ENCODE measurements around the gene HES2. TPM values are rescaled to one million over a fixed set of nuclear protein-coding genes. Genes with fewer than 3 reads are reported as not detected.

The HES2 gene
- total and polyA plus RNA-seq, 4 donors = 0.10 TPM; not detected in 3

DNA sequence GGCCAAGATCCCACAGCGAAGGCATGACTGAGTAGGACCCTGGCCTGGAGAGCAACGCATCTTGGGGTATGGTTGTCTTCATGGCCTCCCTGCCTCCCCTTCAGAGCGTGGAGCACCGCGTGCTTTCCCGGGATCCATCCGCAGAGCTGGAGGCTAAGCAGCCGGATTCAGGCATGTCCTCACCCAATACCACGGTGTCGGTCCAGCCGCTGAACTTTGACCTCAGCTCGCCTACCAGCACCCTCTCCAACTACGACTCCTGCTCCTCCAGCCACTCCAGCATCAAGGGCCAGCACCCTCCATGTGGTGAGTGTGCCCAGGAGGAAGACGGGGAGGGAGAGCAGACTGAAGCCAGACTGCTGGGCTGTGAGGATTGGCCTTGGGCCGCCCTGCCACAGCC, 24.7 kb upstream of the HES2 start:
- no peak for DNase-seq (ENCODE audit: low spot score)
- TF ChIP-seq GABPA (IDR thresholded peaks at IDR 0.05 in 1 of 2, conservative IDR thresholded peaks at IDR 0.05 in 1 of 2) (no peak), YY1 (IDR thresholded peaks at IDR 0.05) (no peak), FOXA2 (IDR thresholded peaks at IDR 0.05) (no peak), FOXA1 (IDR thresholded peaks at IDR 0.05) (no peak)
- Histone ChIP-seq H3K9ac (ENCODE audit: low read depth in 1 of 2, low read length in 2 of 2) (no peak overlapping the region), H3K36me3 (ENCODE audit: control insufficient read depth in 4 of 4, insufficient read depth in 3 of 4, low read depth in 1 of 4, low read length in 3 of 4) (no peaks in the 10 kb centered on the region), H3K4me3 (ENCODE audit: low read depth in 1 of 3, low read length in 3 of 3) (no peak overlapping the region), H3K27me3 (ENCODE audit: control insufficient read depth in 4 of 4, insufficient read depth in 4 of 4, low read length in 3 of 4) (no peaks in the 10 kb centered on the region), H3K4me1 (ENCODE audit: control insufficient read depth in 4 of 4, insufficient read depth in 4 of 4, low read length in 3 of 4) (peaks cover 25 to 44% (median 31%) of the 10 kb centered on the region in 4 donors), H3K27ac (ENCODE audit: low read depth in 1 of 2, low read length in 2 of 2) (no peak overlapping the region), H3K9me3 (ENCODE audit: control insufficient read depth in 4 of 4, low read length in 3 of 4) (no peaks in the 10 kb centered on the region)
- WGBS = 74% methylated on average over 15 of the region's 15 CpGs

- Histone ChIP-seq H3K27ac (ENCODE audit: low read depth in 1 of 2, low read length in 2 of 2) (no peak overlapping the region), H3K27me3 (ENCODE audit: control insufficient read depth in 4 of 4, insufficient read depth in 4 of 4, low read length in 3 of 4) (no peaks in the 10 kb centered on the region), H3K4me3 (ENCODE audit: low read depth in 1 of 3, low read length in 3 of 3) (no peak overlapping the region), H3K36me3 (ENCODE audit: control insufficient read depth in 4 of 4, insufficient read depth in 3 of 4, low read depth in 1 of 4, low read length in 3 of 4) (no peaks in the 10 kb centered on the region), H3K9ac (ENCODE audit: low read depth in 1 of 2, low read length in 2 of 2) (no peak overlapping the region), H3K9me3 (ENCODE audit: control insufficient read depth in 4 of 4, low read length in 3 of 4) (no peaks in the 10 kb centered on the region), H3K4me1 (ENCODE audit: control insufficient read depth in 4 of 4, insufficient read depth in 4 of 4, low read length in 3 of 4) (peaks cover 24 to 44% (median 30%) of the 10 kb centered on the region in 4 donors)
- 94% methylated on average over 21 of the region's 21 CpGs for WGBS
- TF ChIP-seq GABPA (IDR thresholded peaks at IDR 0.05 in 1 of 2, conservative IDR thresholded peaks at IDR 0.05 in 1 of 2) (no peak), NR2F2 (IDR thresholded peaks at IDR 0.05) (no peak), FOXA2 (IDR thresholded peaks at IDR 0.05) (no peak), YY1 (IDR thresholded peaks at IDR 0.05) (no peak), RAD21 (IDR thresholded peaks at IDR 0.05) (no peak), FOXA1 (IDR thresholded peaks at IDR 0.05) (no peak), EGR1 (IDR thresholded peaks at IDR 0.05; ENCODE audit: low read depth in 2 of 2) (no peak), HNF4G (IDR thresholded peaks at IDR 0.05) (no peak), ZBTB33 (IDR thresholded peaks at IDR 0.05) (no peak), RXRA (IDR thresholded peaks at IDR 0.05) (no peak), ATF3 (IDR thresholded peaks at IDR 0.05) (no peak), SP1 (IDR thresholded peaks at IDR 0.05) (no peak), JUND (IDR thresholded peaks at IDR 0.05) (no peak), HNF4A (conservative IDR thresholded peaks at IDR 0.05) (no peak)
- TF ChIP-seq, protein P1, sequence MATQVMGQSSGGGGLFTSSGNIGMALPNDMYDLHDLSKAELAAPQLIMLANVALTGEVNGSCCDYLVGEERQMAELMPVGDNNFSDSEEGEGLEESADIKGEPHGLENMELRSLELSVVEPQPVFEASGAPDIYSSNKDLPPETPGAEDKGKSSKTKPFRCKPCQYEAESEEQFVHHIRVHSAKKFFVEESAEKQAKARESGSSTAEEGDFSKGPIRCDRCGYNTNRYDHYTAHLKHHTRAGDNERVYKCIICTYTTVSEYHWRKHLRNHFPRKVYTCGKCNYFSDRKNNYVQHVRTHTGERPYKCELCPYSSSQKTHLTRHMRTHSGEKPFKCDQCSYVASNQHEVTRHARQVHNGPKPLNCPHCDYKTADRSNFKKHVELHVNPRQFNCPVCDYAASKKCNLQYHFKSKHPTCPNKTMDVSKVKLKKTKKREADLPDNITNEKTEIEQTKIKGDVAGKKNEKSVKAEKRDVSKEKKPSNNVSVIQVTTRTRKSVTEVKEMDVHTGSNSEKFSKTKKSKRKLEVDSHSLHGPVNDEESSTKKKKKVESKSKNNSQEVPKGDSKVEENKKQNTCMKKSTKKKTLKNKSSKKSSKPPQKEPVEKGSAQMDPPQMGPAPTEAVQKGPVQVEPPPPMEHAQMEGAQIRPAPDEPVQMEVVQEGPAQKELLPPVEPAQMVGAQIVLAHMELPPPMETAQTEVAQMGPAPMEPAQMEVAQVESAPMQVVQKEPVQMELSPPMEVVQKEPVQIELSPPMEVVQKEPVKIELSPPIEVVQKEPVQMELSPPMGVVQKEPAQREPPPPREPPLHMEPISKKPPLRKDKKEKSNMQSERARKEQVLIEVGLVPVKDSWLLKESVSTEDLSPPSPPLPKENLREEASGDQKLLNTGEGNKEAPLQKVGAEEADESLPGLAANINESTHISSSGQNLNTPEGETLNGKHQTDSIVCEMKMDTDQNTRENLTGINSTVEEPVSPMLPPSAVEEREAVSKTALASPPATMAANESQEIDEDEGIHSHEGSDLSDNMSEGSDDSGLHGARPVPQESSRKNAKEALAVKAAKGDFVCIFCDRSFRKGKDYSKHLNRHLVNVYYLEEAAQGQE (IDR thresholded peaks at IDR 0.05) = no peak
- TF ChIP-seq, protein P2, sequence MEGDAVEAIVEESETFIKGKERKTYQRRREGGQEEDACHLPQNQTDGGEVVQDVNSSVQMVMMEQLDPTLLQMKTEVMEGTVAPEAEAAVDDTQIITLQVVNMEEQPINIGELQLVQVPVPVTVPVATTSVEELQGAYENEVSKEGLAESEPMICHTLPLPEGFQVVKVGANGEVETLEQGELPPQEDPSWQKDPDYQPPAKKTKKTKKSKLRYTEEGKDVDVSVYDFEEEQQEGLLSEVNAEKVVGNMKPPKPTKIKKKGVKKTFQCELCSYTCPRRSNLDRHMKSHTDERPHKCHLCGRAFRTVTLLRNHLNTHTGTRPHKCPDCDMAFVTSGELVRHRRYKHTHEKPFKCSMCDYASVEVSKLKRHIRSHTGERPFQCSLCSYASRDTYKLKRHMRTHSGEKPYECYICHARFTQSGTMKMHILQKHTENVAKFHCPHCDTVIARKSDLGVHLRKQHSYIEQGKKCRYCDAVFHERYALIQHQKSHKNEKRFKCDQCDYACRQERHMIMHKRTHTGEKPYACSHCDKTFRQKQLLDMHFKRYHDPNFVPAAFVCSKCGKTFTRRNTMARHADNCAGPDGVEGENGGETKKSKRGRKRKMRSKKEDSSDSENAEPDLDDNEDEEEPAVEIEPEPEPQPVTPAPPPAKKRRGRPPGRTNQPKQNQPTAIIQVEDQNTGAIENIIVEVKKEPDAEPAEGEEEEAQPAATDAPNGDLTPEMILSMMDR (IDR thresholded peaks at IDR 0.05; ENCODE audit: low read depth, low read length, missing input control) = no peak
- no peak for DNase-seq (ENCODE audit: low spot score)
Measured at GRCh38 chr1:6443339-6444115, 23.8 kb upstream of the HES2 start.

Data from liver (tissue), 9 donors.